NCI-H187 (cell line): Measurements from ENCODE around the gene TPSAB1.
"Not testable (repeated sequence)": the region's sequence is repeated elsewhere in the genome, so short reads cannot be mapped to it uniquely, and the experiment has no call there.

ENCODE experiments used
- DNase-seq, 2 experiments: peaks; one replicate each; lab custom pipeline; 2025; lab: John Stamatoyannopoulos, UW

The TPSAB1 gene

GRCh38 chr16:1265090-1265630, 24.7 kb downstream of the TPSAB1 start:
- no peak for DNase-seq

GRCh38 chr16:1265826-1266225, 25.3 kb downstream of the TPSAB1 start:
- DNase-seq: no peak

GRCh38 chr16:1269418-1269817, 28.9 kb downstream of the TPSAB1 start:
- DNase-seq: not testable (repeated sequence)

- peak in 1 of 2 experiments; percentile 90 for DNase-seq
Observed at GRCh38 chr16:1271380-1271723, 30.8 kb downstream of the TPSAB1 start.

GRCh38 chr16:1271724-1272413, 31.4 kb downstream of the TPSAB1 start:
- peak; percentile 92 to 94 for DNase-seq

- no peak for DNase-seq
Observed at GRCh38 chr16:1272453-1273198, 32.1 kb downstream of the TPSAB1 start.

GRCh38 chr16:1273816-1274215, 33.3 kb downstream of the TPSAB1 start:
- no peak for DNase-seq

GRCh38 chr16:1274767-1275166, 34.3 kb downstream of the TPSAB1 start:
- DNase-seq: no peak

- no peak for DNase-seq
Observed at GRCh38 chr16:1275791-1276579, 35.5 kb downstream of the TPSAB1 start.

GRCh38 chr16:1276580-1276878, 36.0 kb downstream of the TPSAB1 start:
- no peak for DNase-seq

GRCh38 chr16:1277151-1277598, 36.7 kb downstream of the TPSAB1 start:
- DNase-seq: no peak

- no peak for DNase-seq
Observed at GRCh38 chr16:1277617-1278282, 37.2 kb downstream of the TPSAB1 start.

GRCh38 chr16:1278477-1278876, 38.0 kb downstream of the TPSAB1 start:
- DNase-seq: no peak

- DNase-seq: no peak
Observed at GRCh38 chr16:1279081-1279944, 38.8 kb downstream of the TPSAB1 start.

- no peak for DNase-seq
Observed at GRCh38 chr16:1279945-1280589, 39.6 kb downstream of the TPSAB1 start.

GRCh38 chr16:1280783-1281182, 40.3 kb downstream of the TPSAB1 start:
- no peak for DNase-seq

- no peak for DNase-seq
Observed at GRCh38 chr16:1281517-1281916, 41.0 kb downstream of the TPSAB1 start.

GRCh38 chr16:1282324-1282973, 41.9 kb downstream of the TPSAB1 start:
- DNase-seq: no peak

GRCh38 chr16:1283296-1283695, 42.8 kb downstream of the TPSAB1 start:
- DNase-seq: no peak

GRCh38 chr16:1283996-1284616, 43.6 kb downstream of the TPSAB1 start:
- DNase-seq: no peak
